Measurements from ENCODE around the gene LRRK1. TPM values are rescaled to one million over a fixed set of nuclear protein-coding genes. Genes with fewer than 3 reads are reported as not detected.

LRRK1 gene
- total and polyA plus RNA-seq, 2 of the 13 experiments (the other 11 are each of a cell fraction or from before 2014, with no cell fraction given), result 0.13 to 1.2 TPM

DNA sequence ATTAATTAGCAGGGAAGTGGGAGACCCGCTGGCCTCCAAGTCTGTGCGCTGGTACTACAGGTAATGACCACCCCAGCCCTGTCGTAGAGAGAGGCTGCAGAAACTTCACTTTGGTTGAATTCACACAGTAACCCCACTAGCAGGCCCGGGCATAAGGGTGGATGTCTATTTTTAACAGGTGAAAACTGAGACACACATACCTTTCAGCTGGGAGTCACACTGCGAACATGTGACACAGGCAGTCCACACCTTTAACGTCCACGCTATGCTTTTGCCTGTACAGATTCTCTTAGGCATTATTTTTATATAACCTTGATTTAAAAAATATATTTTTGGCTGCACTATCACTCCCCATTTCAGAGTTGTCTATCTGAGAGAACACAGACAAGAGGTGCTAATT is 3.9 kb downstream of the LRRK1 start (continued):
- TF ChIP-seq, protein P1, sequence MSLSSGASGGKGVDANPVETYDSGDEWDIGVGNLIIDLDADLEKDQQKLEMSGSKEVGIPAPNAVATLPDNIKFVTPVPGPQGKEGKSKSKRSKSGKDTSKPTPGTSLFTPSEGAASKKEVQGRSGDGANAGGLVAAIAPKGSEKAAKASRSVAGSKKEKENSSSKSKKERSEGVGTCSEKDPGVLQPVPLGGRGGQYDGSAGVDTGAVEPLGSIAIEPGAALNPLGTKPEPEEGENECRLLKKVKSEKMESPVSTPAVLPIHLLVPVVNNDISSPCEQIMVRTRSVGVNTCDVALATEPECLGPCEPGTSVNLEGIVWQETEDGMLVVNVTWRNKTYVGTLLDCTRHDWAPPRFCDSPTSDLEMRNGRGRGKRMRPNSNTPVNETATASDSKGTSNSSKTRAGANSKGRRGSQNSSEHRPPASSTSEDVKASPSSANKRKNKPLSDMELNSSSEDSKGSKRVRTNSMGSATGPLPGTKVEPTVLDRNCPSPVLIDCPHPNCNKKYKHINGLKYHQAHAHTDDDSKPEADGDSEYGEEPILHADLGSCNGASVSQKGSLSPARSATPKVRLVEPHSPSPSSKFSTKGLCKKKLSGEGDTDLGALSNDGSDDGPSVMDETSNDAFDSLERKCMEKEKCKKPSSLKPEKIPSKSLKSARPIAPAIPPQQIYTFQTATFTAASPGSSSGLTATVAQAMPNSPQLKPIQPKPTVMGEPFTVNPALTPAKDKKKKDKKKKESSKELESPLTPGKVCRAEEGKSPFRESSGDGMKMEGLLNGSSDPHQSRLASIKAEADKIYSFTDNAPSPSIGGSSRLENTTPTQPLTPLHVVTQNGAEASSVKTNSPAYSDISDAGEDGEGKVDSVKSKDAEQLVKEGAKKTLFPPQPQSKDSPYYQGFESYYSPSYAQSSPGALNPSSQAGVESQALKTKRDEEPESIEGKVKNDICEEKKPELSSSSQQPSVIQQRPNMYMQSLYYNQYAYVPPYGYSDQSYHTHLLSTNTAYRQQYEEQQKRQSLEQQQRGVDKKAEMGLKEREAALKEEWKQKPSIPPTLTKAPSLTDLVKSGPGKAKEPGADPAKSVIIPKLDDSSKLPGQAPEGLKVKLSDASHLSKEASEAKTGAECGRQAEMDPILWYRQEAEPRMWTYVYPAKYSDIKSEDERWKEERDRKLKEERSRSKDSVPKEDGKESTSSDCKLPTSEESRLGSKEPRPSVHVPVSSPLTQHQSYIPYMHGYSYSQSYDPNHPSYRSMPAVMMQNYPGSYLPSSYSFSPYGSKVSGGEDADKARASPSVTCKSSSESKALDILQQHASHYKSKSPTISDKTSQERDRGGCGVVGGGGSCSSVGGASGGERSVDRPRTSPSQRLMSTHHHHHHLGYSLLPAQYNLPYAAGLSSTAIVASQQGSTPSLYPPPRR (CRISPR knock-in tag; IDR thresholded peaks at IDR 0.05; ENCODE audit: borderline replicate concordance), result no peak

DNA sequence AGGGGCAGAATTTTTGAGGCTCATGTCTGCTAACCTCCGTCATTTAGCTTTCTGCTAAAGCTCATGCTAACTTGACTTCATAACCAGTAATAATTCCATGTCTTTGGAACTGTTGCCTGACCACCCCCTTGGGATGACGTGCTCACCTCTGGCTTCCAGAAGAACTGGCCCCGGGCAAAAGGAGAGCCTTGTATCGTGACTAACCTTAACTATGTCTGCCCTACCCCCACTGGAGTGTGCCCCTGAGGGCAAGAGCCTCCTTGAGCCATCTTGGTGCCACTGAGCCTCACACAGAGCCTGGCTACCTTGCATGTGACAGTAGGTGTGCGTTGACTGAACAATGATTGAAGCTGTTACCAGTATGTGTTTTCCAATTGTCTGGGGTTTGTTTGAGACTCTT is 4.7 kb downstream of the LRRK1 start:
- Histone ChIP-seq H3K9ac (ENCODE audit: insufficient read depth, low read depth, low read length) (no peak overlapping the region), H3K79me2 (ENCODE audit: insufficient read depth, low read length) (no peaks in the 10 kb centered on the region), H3K4me1 (ENCODE audit: insufficient read depth, low read length) (no peaks in the 10 kb centered on the region), H3K36me3 (replicated peaks in 1 of 2; ENCODE audit: control insufficient read depth in 1 of 2, insufficient read depth in 2 of 2, low read length in 2 of 2) (no peaks in the 10 kb centered on the region), H3K9me3 (ENCODE audit: low read length) (no peaks in the 10 kb centered on the region), H4K20me1 (ENCODE audit: insufficient read depth, low read length) (no peaks in the 10 kb centered on the region), H3K4me3 (replicated peaks in 1 of 3; ENCODE audit: insufficient read depth in 1 of 3, low read depth in 2 of 3, low read length in 3 of 3) (no peak overlapping the region), H2AFZ (ENCODE audit: low read length) (no peak overlapping the region), H3K27ac (ENCODE audit: extremely low read length, insufficient read depth, low read length) (no peak overlapping the region), H3K27me3 (ENCODE audit: control insufficient read depth in 1 of 2, insufficient read depth in 2 of 2, low read length in 2 of 2) (peaks cover 3 to 55% of the 10 kb centered on the region in 2 experiments; a peak in 4 of 5 replicates), H3K4me2 (ENCODE audit: low read depth, low read length) (no peak overlapping the region)
- FAIRE-seq (no peak), DNase-seq (ENCODE audit: low spot score) (no peak), ATAC-seq (no peak)
- in situ Hi-C loops (cut with HindIII; ENCODE audit: extremely low pct_ligation_motif_present, low pct_unique_long_range_greater_than_20kb), result loop anchor here (25.0 kb wide), 1 partner anchor 338 kb away; the partner anchor contains the start of gene CHSY1
- no TSS peak for BruUV-seq (replicated peaks)
- intact Hi-C loops (cut with micrococcal nuclease; ENCODE audit: unreplicated experiment), result no loop called here
- 0% methylated on average over 2 of the region's 5 CpGs for WGBS (ENCODE audit: low lambda C conversion rate)
- TF ChIP-seq GTF3A (CRISPR knock-in tag; conservative IDR thresholded peaks at IDR 0.05) (no peak), ZNF292 (CRISPR knock-in tag; IDR thresholded peaks at IDR 0.05; ENCODE audit: borderline replicate concordance, low read depth) (no peak), YY1 (IDR thresholded peaks at IDR 0.05; ENCODE audit: insufficient read depth, insufficient replicate concordance, low read depth, low read length) (no peak), ZNF720 (CRISPR knock-in tag; IDR thresholded peaks at IDR 0.05) (no peak)
- TF ChIP-seq, protein P2, sequence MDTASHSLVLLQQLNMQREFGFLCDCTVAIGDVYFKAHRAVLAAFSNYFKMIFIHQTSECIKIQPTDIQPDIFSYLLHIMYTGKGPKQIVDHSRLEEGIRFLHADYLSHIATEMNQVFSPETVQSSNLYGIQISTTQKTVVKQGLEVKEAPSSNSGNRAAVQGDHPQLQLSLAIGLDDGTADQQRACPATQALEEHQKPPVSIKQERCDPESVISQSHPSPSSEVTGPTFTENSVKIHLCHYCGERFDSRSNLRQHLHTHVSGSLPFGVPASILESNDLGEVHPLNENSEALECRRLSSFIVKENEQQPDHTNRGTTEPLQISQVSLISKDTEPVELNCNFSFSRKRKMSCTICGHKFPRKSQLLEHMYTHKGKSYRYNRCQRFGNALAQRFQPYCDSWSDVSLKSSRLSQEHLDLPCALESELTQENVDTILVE (CRISPR knock-in tag; IDR thresholded peaks at IDR 0.05), result no peak
- POLR2A ChIA-PET, result no interaction called here
- CTCF ChIA-PET (ENCODE audit: low intra/inter-chr PET ratio, low total read pairs), result no interaction called here
